Esophagus squamous epithelium (tissue), 4 donors: Measurements from ENCODE around the gene MAB21L4.

ENCODE experiments used
- CTCF ChIP-seq, 6 experiments: fragments of 450-650 bp in 4 of 6; fragments of 200-600 bp in 2 of 6; sonication (generic) in 2 of 6; IDR thresholded peaks; one replicate each; pipeline ENCODE4 v1.5.1; 2016 to 2019; ENCODE audit warnings: antibody characterized with exemption in 6 of 6, mild to moderate bottlenecking in 4 of 6, moderate library complexity in 4 of 6
- POLR2A ChIP-seq, 4 donors: fragments of 450-650 bp; IDR thresholded peaks; one replicate each; pipeline ENCODE4 v1.6.1; 2017; ENCODE audit warnings: antibody characterized with exemption in 4 of 4, mild to moderate bottlenecking in 4 of 4, moderate library complexity in 3 of 4

GRCh38 chr2:240892925-240893324, 3.0 kb downstream of the MAB21L4 start:
- no peak for TF ChIP-seq CTCF (IDR thresholded peaks at IDR 0.05)
- TF ChIP-seq POLR2A (IDR thresholded peaks at IDR 0.05) = no peak
